Measurements from ENCODE around the gene THSD7B.

- no peak for TF ChIP-seq EZH2 (IDR thresholded peaks at IDR 0.05)
- no peak for TF ChIP-seq CTCF (IDR thresholded peaks at IDR 0.05)
Measured at GRCh38 chr2:137167651-137168050, 402.3 kb downstream of the THSD7B start.

Data from neural progenitor cell (in vitro differentiated cells).